ACHN (cell line): ENCODE measurements around the gene CEP41.
A peak's percentile ranks its signal among the peaks of the same experiment; 100 is the strongest.
"Not testable (repeated sequence)": the region's sequence is repeated elsewhere in the genome, so short reads cannot be mapped to it uniquely, and the experiment has no call there.

Source experiments
- DNase-seq: peaks from one replicate; pipeline ENCODE4 v3.0.0-alpha.2; 2015
- in situ Hi-C: cut with HindIII; loops from 2 replicates; pipeline ENCODE4 v1.10.0; 2017; ENCODE audit warnings: low sequenced_read_pairs, low pct_ligation_motif_present, low pct_unique_long_range_greater_than_20kb

CEP41 gene

GRCh38 chr7:130380861-130381455, 59.9 kb downstream of the CEP41 start:
- in situ Hi-C loops = no loop called here
- no peak for DNase-seq

GRCh38 chr7:130379921-130380860, 60.6 kb downstream of the CEP41 start, which contains the start of gene CPA1:
Gene CPA1, plus strand, starts transcription at chr7:130380494. Its CDS starts 27 bp downstream, at chr7:130380521.
- no peak for DNase-seq
- in situ Hi-C loops = no loop called here

- no peak for DNase-seq
- in situ Hi-C loops = no loop called here
These were observed 61.3 kb downstream of the CEP41 start for GRCh38 chr7:130379532-130379920.

- in situ Hi-C loops = no loop called here
- no peak for DNase-seq
These were observed 61.8 kb downstream of the CEP41 start for GRCh38 chr7:130379019-130379418.

GRCh38 chr7:130377178-130377577, 63.6 kb downstream of the CEP41 start:
- in situ Hi-C loops = no loop called here
- no peak for DNase-seq

- in situ Hi-C loops, DNase-seq: not testable (repeated sequence)
These were observed 64.4 kb downstream of the CEP41 start for GRCh38 chr7:130376461-130376860.

GRCh38 chr7:130374507-130374906, 66.3 kb downstream of the CEP41 start:
- in situ Hi-C loops = no loop called here
- DNase-seq = no peak

- in situ Hi-C loops = no loop called here
- DNase-seq = no peak
These were observed 68.2 kb downstream of the CEP41 start for GRCh38 chr7:130372402-130373165.

GRCh38 chr7:130371046-130371445, 69.8 kb downstream of the CEP41 start:
- no peak for DNase-seq
- in situ Hi-C loops = no loop called here

- in situ Hi-C loops = no loop called here
- DNase-seq = no peak
These were observed 70.8 kb downstream of the CEP41 start for GRCh38 chr7:130369831-130370550.

GRCh38 chr7:130369110-130369711, 71.6 kb downstream of the CEP41 start:
- in situ Hi-C loops = no loop called here
- DNase-seq = peak; percentile 18

GRCh38 chr7:130367836-130368746, 72.7 kb downstream of the CEP41 start:
- DNase-seq = no peak
- in situ Hi-C loops = no loop called here

- no peak for DNase-seq
- in situ Hi-C loops = no loop called here
These were observed 73.6 kb downstream of the CEP41 start for GRCh38 chr7:130367088-130367755.

- no peak for DNase-seq
- in situ Hi-C loops = no loop called here
These were observed 74.3 kb downstream of the CEP41 start for GRCh38 chr7:130366564-130366963.

GRCh38 chr7:130365511-130366441, 75.0 kb downstream of the CEP41 start:
- in situ Hi-C loops = no loop called here
- DNase-seq = no peak

GRCh38 chr7:130365088-130365487, 75.7 kb downstream of the CEP41 start:
- DNase-seq = no peak
- in situ Hi-C loops = no loop called here
